Breast epithelium (tissue), 4 donors: ENCODE data around the gene ADRA2B. TPM values are rescaled to one million over a fixed set of nuclear protein-coding genes. Genes with fewer than 3 reads are reported as not detected.
A peak's percentile ranks its signal among the peaks of the same experiment; 100 is the strongest.

Source experiments
- DNase-seq, 2 donors: peaks; one replicate each; pipeline ENCODE4 v3.0.0-alpha.2; 2019; ENCODE audit warnings: low spot score in 2 of 2
- H3K27ac ChIP-seq, 2 donors: fragments of 200-600 bp; sonication (generic) in 1 of 2; one replicate each; pipeline ENCODE4 v1.5.1; 2016 to 2019; ENCODE audit warnings: mild to moderate bottlenecking in 1 of 2
- H3K27me3 ChIP-seq, 2 donors: fragments of 200-600 bp; sonication (generic) in 1 of 2; one replicate each; pipeline versions ENCODE4 v1.5.1 to v1.6.0; 2017 to 2019; ENCODE audit warnings: control low read depth in 1 of 2, mild to moderate bottlenecking in 1 of 2
- H3K36me3 ChIP-seq: fragments of 200-600 bp; one replicate; pipeline ENCODE4 v1.5.1; 2019
- H3K4me1 ChIP-seq, 2 donors: fragments of 200-600 bp; sonication (generic); one replicate each; pipeline ENCODE4 v1.5.1; 2016 to 2019; ENCODE audit warnings: control low read depth in 1 of 2
- H3K4me3 ChIP-seq, 3 donors: fragments of 200-600 bp; sonication (generic); 1 replicate in 2 of 3; 2 replicates in 1 of 3; pipeline ENCODE4 v1.5.1; 2016 to 2019; ENCODE audit warnings: mild to moderate bottlenecking in 3 of 3, moderate library complexity in 2 of 3
- H3K9me3 ChIP-seq, 2 donors: fragments of 200-600 bp; sonication (generic) in 1 of 2; one replicate each; pipeline ENCODE4 v1.5.1; 2016 to 2019; ENCODE audit warnings: control low read depth in 1 of 2
- CTCF ChIP-seq, 3 donors: fragments of 450-650 bp; IDR thresholded peaks; one replicate each; pipeline ENCODE4 v1.5.1; 2016 to 2017; ENCODE audit warnings: antibody characterized with exemption in 3 of 3, mild to moderate bottlenecking in 3 of 3, moderate library complexity in 3 of 3
- POLR2A ChIP-seq: fragments of 450-650 bp; IDR thresholded peaks from one replicate; pipeline ENCODE4 v1.6.1; 2016; ENCODE audit warnings: antibody characterized with exemption, mild to moderate bottlenecking, moderate library complexity
- POLR2AphosphoS5 ChIP-seq, 3 donors: sonication (generic); formaldehyde crosslinking; IDR thresholded peaks; one replicate each; pipeline ENCODE4 v1.6.1; 2017; ENCODE audit warnings: antibody characterized with exemption in 3 of 3
- intact Hi-C: fragments of 100-400 bp; cut with DNase I; formaldehyde crosslinking; loops from one replicate; pipeline ENCODE4 v1.15.1; 2023; ENCODE audit warnings: low total_unique reads
- total RNA-seq, 3 donors: library from RNA; depleted of rRNA; stranded (reverse); fragments of >200 nt; gene quantifications; one replicate each; pipeline ENCODE4 v1.1.0, GENCODE V29; 2016

ADRA2B gene
- total RNA-seq, 3 donors from 2014 or later = 1.3 to 1.6 (median 1.4) TPM

DNA sequence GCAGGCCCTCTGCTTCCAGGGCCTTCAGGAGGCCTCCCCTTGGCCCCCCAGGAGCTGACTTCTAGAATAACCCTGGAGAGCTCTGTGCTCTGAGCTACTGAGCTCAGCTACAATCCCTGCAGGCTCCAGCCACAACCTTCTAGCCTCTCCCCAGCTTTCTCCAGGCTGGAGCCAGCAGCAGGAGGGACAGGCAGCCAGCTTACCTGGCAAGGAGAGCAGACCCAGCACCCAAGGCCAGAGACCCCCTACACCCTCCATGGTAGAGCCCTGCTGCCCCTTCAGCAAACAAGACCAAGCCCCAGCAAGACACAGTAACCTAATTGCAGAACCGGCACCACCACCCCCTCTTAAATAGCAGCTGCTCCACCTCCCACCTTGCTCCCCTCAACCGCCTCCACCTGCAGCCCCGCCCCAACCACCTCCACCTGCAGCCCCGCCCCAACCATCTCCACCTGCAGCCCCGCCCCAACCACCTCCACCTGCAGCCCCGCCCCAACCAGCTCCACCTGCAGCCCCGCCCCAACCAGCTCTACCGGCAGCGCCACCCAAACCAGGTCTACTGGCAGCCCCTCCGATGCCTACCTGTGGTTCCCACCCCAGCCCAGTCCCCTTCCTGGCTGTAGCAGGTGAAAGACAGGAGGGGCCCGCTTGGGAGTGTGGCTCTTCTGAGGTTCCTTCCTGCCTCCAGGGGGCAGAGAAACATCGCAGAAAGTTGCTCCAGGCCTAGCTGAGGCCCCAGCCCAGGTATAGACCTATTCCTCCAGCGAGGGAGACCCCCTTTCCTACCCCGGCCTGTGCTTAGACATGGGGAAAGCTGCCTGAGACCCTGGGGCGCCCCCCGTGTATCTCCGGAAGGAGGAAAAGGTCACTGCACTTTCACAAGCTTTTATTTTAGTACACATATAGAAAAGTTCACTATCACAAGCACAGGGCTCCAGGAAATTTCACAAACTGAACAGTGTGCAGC, 22.1 kb upstream of the ADRA2B start, which contains the start of gene ASTL:
Gene ASTL, minus strand, starts transcription at position 324 of the 967 bp plus-strand sequence. Its CDS starts 66 bp downstream, at position 258.
- Histone ChIP-seq H3K4me3 (peak within 1 kb of the TSS in 1 of 3 donors; percentile 48), H3K4me1 (no peaks in the 10 kb centered on the region), H3K36me3 (no peaks in the 10 kb centered on the region), H3K27me3 (no peaks in the 10 kb centered on the region), H3K27ac (no peak within 1 kb of the TSS), H3K9me3 (no peaks in the 10 kb centered on the region)
- TF ChIP-seq POLR2AphosphoS5 (IDR thresholded peaks at IDR 0.05) (no peak), CTCF (IDR thresholded peaks at IDR 0.05) (peak in 2 of 3 donors; percentile 43), POLR2A (no peak)
- intact Hi-C loops = no loop called here
- peak in 1 of 2 donors; percentile 68 for DNase-seq

- TF ChIP-seq CTCF (IDR thresholded peaks at IDR 0.05) (no peak), POLR2A (no peak), POLR2AphosphoS5 (IDR thresholded peaks at IDR 0.05) (no peak)
- no peaks in the 10 kb centered on the region for H3K36me3 ChIP-seq
- DNase-seq = no peak
- intact Hi-C loops = no loop called here
- no peaks in the 10 kb centered on the region for H3K27me3 ChIP-seq
- no peaks in the 10 kb centered on the region for H3K9me3 ChIP-seq
- no peak overlapping the region for H3K27ac ChIP-seq
- no peak overlapping the region for H3K4me3 ChIP-seq
- no peaks in the 10 kb centered on the region for H3K4me1 ChIP-seq
These were observed 21.2 kb upstream of the ADRA2B start for GRCh38 chr2:96137321-96138178.

GRCh38 chr2:96136129-96136720, 19.9 kb upstream of the ADRA2B start:
- intact Hi-C loops = no loop called here

GRCh38 chr2:96135621-96136020, 19.2 kb upstream of the ADRA2B start:
- DNase-seq = no peak
- H3K36me3 ChIP-seq = no peaks in the 10 kb centered on the region
- TF ChIP-seq CTCF (IDR thresholded peaks at IDR 0.05) (no peak), POLR2A (no peak), POLR2AphosphoS5 (IDR thresholded peaks at IDR 0.05) (no peak)
- intact Hi-C loops = no loop called here
- no peak overlapping the region for H3K4me3 ChIP-seq
- no peaks in the 10 kb centered on the region for H3K4me1 ChIP-seq
- H3K9me3 ChIP-seq = no peaks in the 10 kb centered on the region
- no peak overlapping the region for H3K27ac ChIP-seq
- no peaks in the 10 kb centered on the region for H3K27me3 ChIP-seq

More at GRCh38 chr2:96136129-96136720, 19.9 kb upstream of the ADRA2B start:
- H3K4me3 ChIP-seq = no peak overlapping the region
- TF ChIP-seq POLR2AphosphoS5 (IDR thresholded peaks at IDR 0.05) = no peak
- TF ChIP-seq CTCF (IDR thresholded peaks at IDR 0.05) = no peak
- no peak for TF ChIP-seq POLR2A
- no peaks in the 10 kb centered on the region for H3K4me1 ChIP-seq
- no peaks in the 10 kb centered on the region for H3K9me3 ChIP-seq
- no peaks in the 10 kb centered on the region for H3K27me3 ChIP-seq
- H3K36me3 ChIP-seq = no peaks in the 10 kb centered on the region
- no peak for DNase-seq
- no peak overlapping the region for H3K27ac ChIP-seq
